Stimulated activated CD8-positive, alpha-beta memory T cell treated with anti-CD3 and anti-CD28 coated beads, Interleukin-4, amount 100 ng/mL, for 1 hour (primary cell): ENCODE data around the gene XIAP.

Experiments
- DNase-seq, 2 donors: peaks; one replicate each; pipeline ENCODE4 v3.0.0-alpha.2; 2020; ENCODE audit warnings: low read depth in 2 of 2, low spot score in 1 of 2

XIAP gene

DNA sequence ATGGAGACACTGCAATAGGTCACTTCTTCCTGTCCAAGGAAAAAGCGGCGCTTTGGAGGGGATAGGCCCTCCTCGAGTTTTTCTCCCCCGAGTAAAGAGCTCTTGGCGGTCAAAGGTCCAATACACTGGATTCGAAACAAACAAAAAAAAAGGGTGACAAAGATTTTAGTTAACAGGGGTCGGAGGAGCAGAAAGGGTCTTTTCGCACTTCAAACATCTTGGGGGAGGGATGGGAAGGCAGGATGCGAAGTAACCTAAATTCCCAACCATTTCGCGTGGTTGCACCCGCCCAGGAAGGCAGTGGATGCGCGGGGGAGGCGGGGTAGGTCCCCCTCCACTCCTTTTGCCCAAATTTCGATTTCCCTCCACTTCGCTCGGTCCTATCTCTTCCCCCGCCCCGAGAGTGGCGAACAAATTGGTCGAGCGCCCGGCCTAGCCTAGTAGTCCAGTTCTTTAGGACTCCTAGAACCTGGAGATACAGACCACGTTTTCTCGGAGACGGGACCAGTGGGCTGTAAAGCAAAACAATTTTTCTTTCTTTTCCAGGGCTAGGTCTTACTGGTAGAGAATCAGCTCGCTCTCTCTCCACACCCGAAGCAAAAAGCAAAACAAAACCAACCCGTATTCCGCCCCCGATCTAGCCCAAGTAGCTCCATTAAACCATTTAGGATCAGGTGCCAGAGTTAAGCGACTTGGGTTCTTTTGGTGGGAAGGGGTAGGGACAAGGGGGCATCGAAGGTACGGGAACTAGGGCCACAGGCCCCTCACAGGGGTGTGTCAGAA, 99.6 kb downstream of the XIAP start:
- DNase-seq, result no peak

DNA sequence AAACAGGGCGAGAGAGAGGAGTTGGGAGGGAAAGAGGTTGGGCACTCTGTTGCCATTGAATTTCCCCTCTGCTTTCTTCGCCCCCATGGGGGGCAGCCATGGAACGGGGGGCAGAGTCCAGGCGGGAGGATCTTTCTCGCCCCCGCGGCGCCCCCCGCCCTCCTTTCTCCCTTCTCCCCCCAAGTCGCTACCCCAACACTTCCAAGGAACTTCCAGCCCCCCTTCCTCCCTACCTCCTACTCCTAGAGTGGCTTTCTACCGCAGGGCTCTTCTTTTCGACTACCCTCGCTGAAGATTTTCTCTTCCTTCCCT, 101.1 kb downstream of the XIAP start:
- no peak for DNase-seq

DNA sequence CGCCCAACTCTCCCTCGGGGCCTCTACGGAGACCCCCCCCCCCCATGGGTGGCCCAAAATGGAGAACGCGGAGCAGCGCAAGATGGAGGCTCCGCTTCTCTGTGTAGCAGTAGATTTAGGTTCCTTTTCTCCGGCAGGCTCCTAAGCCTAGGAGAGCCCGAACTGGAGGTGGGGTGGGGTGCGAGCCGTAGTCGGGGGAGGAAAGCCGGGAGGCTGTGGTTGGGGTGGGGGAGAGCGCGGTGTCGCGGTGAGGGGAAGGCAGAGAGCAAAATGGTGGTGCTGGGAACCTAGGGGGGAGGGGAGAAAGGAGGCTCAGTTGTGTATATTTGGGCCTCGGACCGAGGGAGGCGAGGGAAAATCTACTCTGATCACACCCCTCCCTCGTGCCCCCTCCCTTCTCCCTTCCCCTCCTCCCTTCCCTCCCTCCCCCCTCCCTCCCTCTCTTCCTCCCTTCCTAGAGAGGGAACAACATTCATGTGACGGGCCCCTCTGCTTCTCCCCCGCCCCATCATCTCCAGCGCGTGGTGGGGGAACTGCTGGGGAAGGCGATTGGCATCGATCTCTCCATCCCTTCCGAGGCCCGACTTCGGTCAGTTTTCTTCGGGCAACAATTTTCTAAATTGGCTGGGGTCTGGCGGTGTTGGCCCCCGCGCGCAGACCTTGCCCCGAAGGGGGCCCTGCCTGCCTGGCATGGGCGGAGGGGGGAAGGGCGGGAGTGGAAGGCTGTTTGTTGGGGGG, 101.6 kb downstream of the XIAP start, which contains the start of gene STAG2:
TSS of gene STAG2 (plus strand) at position 439 of the 738 bp plus-strand sequence. CDS start 60,922 bp downstream, outside the sequence.
- DNase-seq, result no peak

DNA sequence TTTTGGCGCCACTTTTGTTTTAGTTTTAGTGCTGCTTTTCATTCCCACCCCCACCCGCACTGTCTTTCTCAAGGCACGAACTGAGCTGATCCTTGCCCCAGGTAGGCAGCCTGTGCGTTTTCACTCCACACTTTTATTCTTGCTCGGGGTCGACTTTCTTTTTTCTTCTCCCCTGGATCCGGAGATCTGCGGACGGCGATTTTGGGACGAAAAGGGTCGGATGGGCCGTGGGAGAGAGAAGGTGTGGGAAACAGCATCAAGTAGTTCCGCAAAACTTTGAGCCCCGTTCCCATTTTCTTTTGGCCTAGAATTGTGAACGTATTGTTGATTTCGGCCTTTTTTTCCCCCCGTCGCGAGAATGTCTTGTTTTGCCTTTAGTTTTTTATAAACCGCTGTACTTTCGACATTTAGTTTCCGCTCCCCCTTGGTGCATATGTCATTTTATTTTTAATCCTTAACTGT, 102.2 kb downstream of the XIAP start:
- DNase-seq, result no peak

DNA sequence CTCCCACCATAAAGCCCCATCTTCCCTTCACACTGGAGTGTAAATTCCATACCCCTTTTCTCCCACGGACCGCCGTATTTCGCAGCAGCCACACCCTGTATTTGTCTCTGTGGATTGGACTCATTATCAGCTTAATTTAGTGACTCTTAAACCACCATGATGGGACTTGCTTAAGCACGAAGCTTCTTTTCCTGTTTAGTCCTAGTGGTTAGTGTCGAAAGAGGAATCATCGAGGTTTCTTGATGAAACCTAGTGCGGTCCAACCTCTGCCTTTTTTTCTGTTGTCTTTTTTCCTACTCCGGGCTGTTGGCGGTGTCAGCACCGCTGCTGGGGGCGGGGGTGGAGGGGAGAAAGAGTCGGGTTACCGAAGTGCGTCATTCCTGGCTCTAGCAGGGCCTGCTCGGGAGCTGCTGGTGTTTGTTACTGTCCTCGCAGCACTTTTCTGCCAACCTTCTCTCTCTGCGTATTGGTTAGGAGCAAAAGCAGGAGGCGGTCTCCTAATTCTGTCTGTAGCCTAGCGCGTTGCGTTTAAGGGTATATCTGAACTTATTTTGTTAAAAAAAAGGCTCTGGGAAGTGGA, 103.0 kb downstream of the XIAP start:
- peak; percentile 39 to 63 for DNase-seq
